Osteocyte (in vitro differentiated cells): ENCODE measurements around the gene CD33. TPM values are rescaled to one million over a fixed set of nuclear protein-coding genes. Genes with fewer than 3 reads are reported as not detected.

Experiments used
- DNase-seq: peaks from one replicate; pipeline ENCODE4 v3.0.0; 2021; ENCODE audit warnings: mixed read lengths; ENCODE audit not compliant: unreplicated experiment; ENCODE audit errors: extremely low spot score
- H3K27ac Mint-ChIP-seq: one replicate; pipeline ENCODE4 v1.8.0; 2021; ENCODE audit warnings: mild to moderate bottlenecking, mixed read lengths; ENCODE audit not compliant: unreplicated experiment
- H3K27me3 Mint-ChIP-seq: one replicate; pipeline ENCODE4 v1.8.0; 2021; ENCODE audit warnings: mixed read lengths; ENCODE audit not compliant: unreplicated experiment
- H3K36me3 Mint-ChIP-seq: one replicate; pipeline ENCODE4 v1.8.0; 2021; ENCODE audit warnings: mixed read lengths; ENCODE audit not compliant: unreplicated experiment
- H3K4me1 Mint-ChIP-seq: one replicate; pipeline ENCODE4 v1.8.0; 2021; ENCODE audit warnings: mixed read lengths; ENCODE audit not compliant: unreplicated experiment
- H3K4me3 Mint-ChIP-seq: one replicate; pipeline ENCODE4 v1.8.0; 2021; ENCODE audit warnings: mild to moderate bottlenecking, moderate library complexity, mixed read lengths; ENCODE audit not compliant: unreplicated experiment
- H3K9me3 Mint-ChIP-seq: one replicate; pipeline ENCODE4 v1.8.0; 2021; ENCODE audit warnings: mixed read lengths; ENCODE audit not compliant: unreplicated experiment
- CTCF ChIP-seq: fragments of 200-600 bp; sonication (generic); IDR thresholded peaks from 2 replicates; pipeline ENCODE4 v1.5.0; 2021; ENCODE audit warnings: antibody characterized with exemption, mild to moderate bottlenecking, moderate library complexity
- total RNA-seq: library from RNA; stranded (reverse); gene quantifications from 2 replicates; pipeline ENCODE4 v1.2.1, GENCODE V29; 2021

The CD33 gene
- total RNA-seq, 1 donor from 2014 or later = not detected

DNA sequence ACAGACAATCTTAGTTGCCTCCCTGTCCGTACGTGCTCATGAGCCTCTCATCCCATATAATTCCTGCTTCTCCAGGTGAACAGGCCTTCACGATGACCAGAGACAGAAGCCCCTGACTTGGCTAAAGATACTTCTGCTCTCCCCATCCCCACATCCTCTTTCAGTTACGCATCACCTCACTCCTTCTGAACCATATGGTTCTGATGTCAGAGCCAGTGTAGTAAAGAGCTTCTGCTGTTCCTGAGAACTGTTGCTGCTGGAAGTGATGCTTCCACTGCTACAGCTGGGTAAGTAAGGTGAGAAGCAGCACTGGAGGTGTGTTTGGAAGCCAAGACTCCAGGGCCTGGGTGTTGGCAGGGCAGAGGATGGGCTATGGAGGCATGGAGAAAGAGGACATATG lies 38.9 kb downstream of the CD33 start:
- no peak overlapping the region for H3K4me3 Mint-ChIP-seq

DNA sequence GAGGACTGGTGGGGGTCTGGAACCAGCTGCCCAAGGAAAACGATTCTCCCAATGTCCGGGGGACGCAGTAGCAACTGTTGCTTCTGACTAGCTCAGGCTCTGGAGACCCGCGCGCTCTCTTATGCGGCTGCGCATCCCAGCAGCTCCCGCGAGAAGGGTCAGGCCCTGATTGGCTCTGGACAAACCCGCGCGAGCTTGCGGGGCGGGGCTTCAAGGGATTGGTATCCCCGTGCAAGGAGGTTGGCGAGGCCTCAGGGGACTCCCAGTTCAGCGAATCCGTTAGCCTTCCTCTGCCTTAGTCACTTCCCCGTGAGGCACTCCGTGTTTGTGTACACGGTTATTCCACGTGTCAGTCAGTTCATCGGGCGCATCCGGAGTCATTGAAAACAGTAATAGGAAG lies 46.2 kb downstream of the CD33 start:
- Mint-ChIP-seq H3K4me3 (no peak overlapping the region), H3K9me3 (peaks cover 6% of the 10 kb centered on the region), H3K27me3 (no peaks in the 10 kb centered on the region), H3K27ac (no peak overlapping the region), H3K4me1 (no peaks in the 10 kb centered on the region), H3K36me3 (no peaks in the 10 kb centered on the region)
- DNase-seq = peak; percentile 76
- TF ChIP-seq CTCF = no peak

More for the DNA sequence above, 38.9 kb downstream of the CD33 start:
- DNase-seq = peak; percentile 38
- Mint-ChIP-seq H3K27ac (no peak overlapping the region), H3K27me3 (no peaks in the 10 kb centered on the region), H3K4me1 (no peaks in the 10 kb centered on the region), H3K36me3 (no peaks in the 10 kb centered on the region), H3K9me3 (no peaks in the 10 kb centered on the region)
- no peak for TF ChIP-seq CTCF

DNA sequence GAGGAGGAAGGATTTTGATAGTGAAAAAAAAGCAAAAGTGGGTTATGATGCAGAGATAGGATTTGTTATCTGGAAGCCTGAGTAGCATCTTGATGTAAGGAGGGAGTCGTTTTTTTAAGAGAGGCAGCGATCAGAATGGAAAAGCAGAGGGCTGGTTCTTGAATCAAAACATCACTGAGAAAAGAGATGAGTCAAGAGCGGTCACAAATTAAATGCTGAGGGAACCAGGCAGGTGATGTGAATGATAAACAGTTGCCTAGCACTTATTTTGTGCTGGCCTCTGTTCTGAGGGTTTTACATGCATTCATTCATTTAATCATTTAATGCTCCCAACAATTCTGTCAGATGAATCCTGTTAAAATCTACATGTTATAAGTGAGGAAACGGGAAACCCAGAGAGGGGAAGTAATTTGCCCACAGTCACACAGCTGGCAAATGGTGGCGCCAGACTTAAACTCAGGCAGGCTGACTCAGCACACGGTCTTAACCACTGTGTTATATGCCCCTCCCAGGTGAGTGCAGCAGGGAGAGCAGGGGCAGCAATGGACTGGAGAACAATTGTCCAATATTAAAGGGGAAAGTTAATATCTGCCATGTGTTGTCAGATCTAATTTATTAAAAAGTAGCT lies 47.4 kb downstream of the CD33 start:
- no peak overlapping the region for H3K4me3 Mint-ChIP-seq
- H3K4me1 Mint-ChIP-seq = no peaks in the 10 kb centered on the region
- H3K27me3 Mint-ChIP-seq = no peaks in the 10 kb centered on the region
- peak; percentile 19 for DNase-seq
- TF ChIP-seq CTCF = no peak
- H3K9me3 Mint-ChIP-seq = peaks cover 11% of the 10 kb centered on the region
- H3K27ac Mint-ChIP-seq = no peak overlapping the region
- no peaks in the 10 kb centered on the region for H3K36me3 Mint-ChIP-seq

- DNase-seq = peak; percentile 60
- no peak for TF ChIP-seq CTCF
- H3K27me3 Mint-ChIP-seq = no peaks in the 10 kb centered on the region
- H3K4me1 Mint-ChIP-seq = no peaks in the 10 kb centered on the region
- no peak overlapping the region for H3K27ac Mint-ChIP-seq
- H3K36me3 Mint-ChIP-seq = no peaks in the 10 kb centered on the region
- H3K4me3 Mint-ChIP-seq = no peak overlapping the region
- peaks cover 15% of the 10 kb centered on the region for H3K9me3 Mint-ChIP-seq
Measured at GRCh38 chr19:51274049-51274770, 49.3 kb downstream of the CD33 start.

DNA sequence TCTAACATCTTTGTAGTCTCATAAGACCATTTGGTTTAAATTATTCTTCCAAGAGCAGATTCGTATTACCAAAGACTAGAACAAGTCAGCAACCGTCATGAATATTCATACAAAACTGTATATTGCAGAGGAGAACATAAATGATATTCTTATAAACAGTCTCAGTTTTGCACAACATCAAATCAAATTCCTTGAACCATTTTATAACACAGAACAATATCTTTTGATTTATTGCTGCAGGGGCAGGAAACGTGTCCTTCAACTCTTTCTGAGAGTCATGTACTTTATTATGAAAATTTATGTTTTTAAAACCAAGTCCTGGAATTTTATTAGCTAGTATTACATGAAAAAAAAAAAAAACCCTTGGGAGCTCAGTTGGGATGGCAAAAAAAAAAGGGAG lies 52.2 kb downstream of the CD33 start:
- no peak overlapping the region for H3K4me3 Mint-ChIP-seq
- H3K27ac Mint-ChIP-seq = no peak overlapping the region
- no peaks in the 10 kb centered on the region for H3K27me3 Mint-ChIP-seq
- DNase-seq = no peak
- TF ChIP-seq CTCF = no peak
- H3K36me3 Mint-ChIP-seq = no peaks in the 10 kb centered on the region
- H3K9me3 Mint-ChIP-seq = peaks cover 20% of the 10 kb centered on the region
- H3K4me1 Mint-ChIP-seq = no peaks in the 10 kb centered on the region
